KMS-11 (cell line): ENCODE measurements around the gene NPTXR.

Experiments used
- H2AFZ ChIP-seq: fragments of 200-600 bp; sonication (generic); 2 replicates; pipeline ENCODE4 v1.6.1; 2016; ENCODE audit warnings: antibody characterized with exemption, mixed run types, low read depth
- H3K27ac ChIP-seq: fragments of 200-600 bp; sonication (generic); 2 replicates; pipeline ENCODE4 v1.6.1; 2016; ENCODE audit warnings: mild to moderate bottlenecking, mixed run types
- H3K27me3 ChIP-seq: fragments of 200-600 bp; sonication (generic); 2 replicates; pipeline ENCODE4 v1.6.1; 2017; ENCODE audit warnings: mild to moderate bottlenecking, low read depth, mixed run types, moderate library complexity; ENCODE audit not compliant: insufficient read depth
- H3K36me3 ChIP-seq: fragments of 200-600 bp; sonication (generic); 2 replicates; pipeline ENCODE4 v1.6.1; 2017; ENCODE audit warnings: mild to moderate bottlenecking, mixed run types; ENCODE audit not compliant: insufficient read depth
- H3K4me1 ChIP-seq: fragments of 200-600 bp; sonication (generic); 2 replicates; pipeline ENCODE4 v1.6.1; 2016; ENCODE audit warnings: mild to moderate bottlenecking, low read depth, mixed run types; ENCODE audit not compliant: poor library complexity, severe bottlenecking
- H3K4me2 ChIP-seq: fragments of 200-600 bp; sonication (generic); 2 replicates; pipeline ENCODE4 v1.7.0; 2016; ENCODE audit warnings: mild to moderate bottlenecking, mixed run types
- H3K4me3 ChIP-seq: fragments of 200-600 bp; sonication (generic); IDR thresholded peaks from 2 replicates; pipeline ENCODE4 v1.6.1; 2017; ENCODE audit warnings: low read depth, low read length, mixed read lengths; ENCODE audit not compliant: insufficient read depth
- H3K79me2 ChIP-seq: fragments of 200-600 bp; sonication (generic); 2 replicates; pipeline ENCODE4 v1.6.1; 2016; ENCODE audit warnings: low read depth, mixed run types; ENCODE audit not compliant: insufficient read depth
- H3K9ac ChIP-seq: fragments of 200-600 bp; sonication (generic); 2 replicates; pipeline ENCODE4 v1.6.1; 2016; ENCODE audit warnings: mild to moderate bottlenecking, mixed run types
- H4K20me1 ChIP-seq: fragments of 200-600 bp; sonication (generic); 2 replicates; pipeline ENCODE4 v1.6.1; 2016; ENCODE audit warnings: mild to moderate bottlenecking, mixed run types; ENCODE audit not compliant: insufficient read depth
- CTCF ChIP-seq: fragments of 200-600 bp; sonication (generic); conservative IDR thresholded peaks from 2 replicates; pipeline ENCODE4 v1.6.1; 2017; ENCODE audit warnings: low read depth, mild to moderate bottlenecking, antibody characterized with exemption, low read length, moderate library complexity, mixed read lengths

NPTXR gene

GRCh38 chr22:38823076-38823475, 20.8 kb downstream of the NPTXR start:
- H3K36me3 ChIP-seq = no peaks in the 10 kb centered on the region
- peaks cover 57% of the 10 kb centered on the region for H3K27me3 ChIP-seq
- no peaks in the 10 kb centered on the region for H4K20me1 ChIP-seq
- H3K27ac ChIP-seq = no peak overlapping the region
- H3K9ac ChIP-seq = no peak overlapping the region
- no peak for TF ChIP-seq CTCF
- H3K79me2 ChIP-seq = no peaks in the 10 kb centered on the region
- H3K4me3 ChIP-seq = no peak overlapping the region
- H3K4me1 ChIP-seq = no peaks in the 10 kb centered on the region
- H2AFZ ChIP-seq = no peak overlapping the region
- no peak overlapping the region for H3K4me2 ChIP-seq

GRCh38 chr22:38820020-38820419, 23.8 kb downstream of the NPTXR start:
- Histone ChIP-seq H3K36me3 (no peaks in the 10 kb centered on the region), H4K20me1 (no peaks in the 10 kb centered on the region), H3K4me2 (no peak overlapping the region), H3K9ac (no peak overlapping the region), H3K27ac (no peak overlapping the region), H3K4me3 (no peak overlapping the region), H2AFZ (no peak overlapping the region), H3K79me2 (no peaks in the 10 kb centered on the region), H3K4me1 (no peaks in the 10 kb centered on the region), H3K27me3 (peaks cover 59% of the 10 kb centered on the region)
- no peak for TF ChIP-seq CTCF

- no peak overlapping the region for H2AFZ ChIP-seq
- H3K27me3 ChIP-seq = peaks cover 64% of the 10 kb centered on the region
- H3K36me3 ChIP-seq = no peaks in the 10 kb centered on the region
These were observed 24.4 kb downstream of the NPTXR start for GRCh38 chr22:38819387-38819940.

GRCh38 chr22:38817196-38817595, 26.6 kb downstream of the NPTXR start:
- Histone ChIP-seq H3K4me2 (no peak overlapping the region), H3K27me3 (peaks cover 80% of the 10 kb centered on the region), H3K27ac (no peak overlapping the region), H2AFZ (no peak overlapping the region), H3K36me3 (no peaks in the 10 kb centered on the region), H3K9ac (no peak overlapping the region), H3K4me1 (no peaks in the 10 kb centered on the region), H4K20me1 (no peaks in the 10 kb centered on the region), H3K4me3 (no peak overlapping the region), H3K79me2 (no peaks in the 10 kb centered on the region)
- TF ChIP-seq CTCF = no peak

More at GRCh38 chr22:38819387-38819940, 24.4 kb downstream of the NPTXR start:
- no peak overlapping the region for H3K4me3 ChIP-seq
- H3K9ac ChIP-seq = no peak overlapping the region
- H3K4me2 ChIP-seq = no peak overlapping the region
- no peak overlapping the region for H3K27ac ChIP-seq
- TF ChIP-seq CTCF = no peak
- no peaks in the 10 kb centered on the region for H3K4me1 ChIP-seq
- H3K79me2 ChIP-seq = no peaks in the 10 kb centered on the region
- H4K20me1 ChIP-seq = no peaks in the 10 kb centered on the region
